Stomach (tissue), 9 donors: ENCODE data around the gene NAGPA. TPM values are rescaled to one million over a fixed set of nuclear protein-coding genes. Genes with fewer than 3 reads are reported as not detected.
"Not testable (repeated sequence)": the region's sequence is repeated elsewhere in the genome, so short reads cannot be mapped to it uniquely, and the experiment has no call there.

Experiments used
- DNase-seq, 2 donors: peaks; one replicate each; pipeline versions ENCODE4 v3.0.0 to v3.0.0-alpha.2; 2013 to 2019
- H3K27ac ChIP-seq, 5 donors: fragments of 200-600 bp in 4 of 5; sonication (generic) in 4 of 5; one replicate each; pipeline ENCODE4 v1.5.1; 2013 to 2019; ENCODE audit warnings: mild to moderate bottlenecking in 1 of 5, moderate library complexity in 1 of 5
- H3K27me3 ChIP-seq, 3 donors: fragments of 200-600 bp; sonication (generic); one replicate each; pipeline ENCODE4 v1.5.1; 2017 to 2019; ENCODE audit warnings: mixed run types in 1 of 3
- H3K36me3 ChIP-seq, 4 donors: fragments of 200-600 bp; sonication (generic); 1 replicate in 3 of 4; 2 replicates in 1 of 4; pipeline ENCODE4 v1.5.1; 2016 to 2019
- H3K4me1 ChIP-seq, 4 donors: fragments of 200-600 bp; sonication (generic); one replicate each; pipeline ENCODE4 v1.5.1; 2016 to 2019
- H3K4me3 ChIP-seq, 4 donors: fragments of 200-600 bp; sonication (generic) in 3 of 4; one replicate each; pipeline ENCODE4 v1.5.1; 2016 to 2019; ENCODE audit warnings: mild to moderate bottlenecking in 1 of 4
- H3K9me3 ChIP-seq, 4 donors: fragments of 200-600 bp; sonication (generic); one replicate each; pipeline ENCODE4 v1.5.1; 2016 to 2019
- CTCF ChIP-seq, 7 experiments: fragments of 450-650 bp in 4 of 7; fragments of 200-600 bp in 3 of 7; sonication (generic) in 3 of 7; IDR thresholded peaks; one replicate each; pipeline ENCODE4 v1.5.1; 2016 to 2019; ENCODE audit warnings: antibody characterized with exemption in 7 of 7, control low read depth in 2 of 7, mild to moderate bottlenecking in 1 of 7
- EP300 ChIP-seq: sonication (generic); formaldehyde crosslinking; IDR thresholded peaks from one replicate; pipeline ENCODE4 v1.6.1; 2017; ENCODE audit warnings: antibody characterized with exemption
- POLR2A ChIP-seq, 4 donors: fragments of 450-650 bp; IDR thresholded peaks; one replicate each; pipeline ENCODE4 v1.6.1; 2016; ENCODE audit warnings: antibody characterized with exemption in 4 of 4, control low read depth in 2 of 4, mild to moderate bottlenecking in 1 of 4, moderate library complexity in 1 of 4
- POLR2AphosphoS5 ChIP-seq, 3 donors: sonication (generic); formaldehyde crosslinking; IDR thresholded peaks; one replicate each; pipeline ENCODE4 v1.6.1; 2016; ENCODE audit warnings: antibody characterized with exemption in 3 of 3
- WGBS, 5 donors: extraction: QIAGEN DNeasy Blood & Tissue Kit in 3 of 5; methylation state at CpG; one replicate each; pipeline versions ENCODE4 v1.1.5 to v1.1.7; 2013 to 2018; 5-methylcytosine and 5-hydroxymethylcytosine counted together
- intact Hi-C: fragments of 100-400 bp; cut with DNase I; formaldehyde crosslinking; loops from one replicate; pipeline ENCODE4 v1.15.1; 2023; ENCODE audit warnings: low total_unique reads
- polyA plus RNA-seq, 3 donors: library from polyadenylated mRNA; stranded (reverse); fragments of 200-250 nt; gene quantifications; one replicate each; pipeline ENCODE4 v1.2.3, GENCODE V29; 2013
- total RNA-seq, 5 donors: library from RNA; depleted of rRNA; stranded (reverse); fragments of >200 nt; gene quantifications; one replicate each; pipeline versions ENCODE4 v1.1.0 to v1.2.3, GENCODE V29; 2014 to 2016
- donor health status: healthy with polysubstance abuse.
- donor health status: Bipolar disorder and iron deficiency.
- donor health status: healthy.

Gene NAGPA
- total and polyA plus RNA-seq, 8 donors: 10.0 to 139 (median 24.2) TPM

GRCh38 chr16:5046914-5047313 is 13.2 kb upstream of the NAGPA start:
- H3K4me1 ChIP-seq: no peaks in the 10 kb centered on the region
- DNase-seq: no peak
- no peaks in the 10 kb centered on the region for H3K27me3 ChIP-seq
- no peaks in the 10 kb centered on the region for H3K9me3 ChIP-seq
- no peak overlapping the region for H3K4me3 ChIP-seq
- TF ChIP-seq POLR2AphosphoS5 (IDR thresholded peaks at IDR 0.05) (no peak), EP300 (no peak), POLR2A (IDR thresholded peaks at IDR 0.05) (no peak), CTCF (IDR thresholded peaks at IDR 0.05) (no peak)
- intact Hi-C loops: no loop called here
- peaks cover 0 to 53% (median 40%) of the 10 kb centered on the region in 4 donors for H3K36me3 ChIP-seq
- H3K27ac ChIP-seq: no peak overlapping the region
- WGBS, 5 donors: 71 to 90% (median 86%) methylated on average over 2 of the region's 2 CpGs

- intact Hi-C loops: no loop called here
- Histone ChIP-seq H3K36me3 (peaks cover 0 to 53% (median 40%) of the 10 kb centered on the region in 4 donors), H3K27ac (no peak overlapping the region), H3K27me3 (no peaks in the 10 kb centered on the region), H3K9me3 (no peaks in the 10 kb centered on the region), H3K4me3 (no peak overlapping the region), H3K4me1 (no peaks in the 10 kb centered on the region)
- no peak for DNase-seq
- WGBS, 5 donors: 84 to 93% (median 89%) methylated on average over 9 to 10 of the region's 10 CpGs
- TF ChIP-seq CTCF (IDR thresholded peaks at IDR 0.05) (no peak), POLR2A (IDR thresholded peaks at IDR 0.05) (no peak), POLR2AphosphoS5 (IDR thresholded peaks at IDR 0.05) (no peak), EP300 (no peak)
These were observed 11.9 kb upstream of the NAGPA start for GRCh38 chr16:5045499-5046115.

DNA sequence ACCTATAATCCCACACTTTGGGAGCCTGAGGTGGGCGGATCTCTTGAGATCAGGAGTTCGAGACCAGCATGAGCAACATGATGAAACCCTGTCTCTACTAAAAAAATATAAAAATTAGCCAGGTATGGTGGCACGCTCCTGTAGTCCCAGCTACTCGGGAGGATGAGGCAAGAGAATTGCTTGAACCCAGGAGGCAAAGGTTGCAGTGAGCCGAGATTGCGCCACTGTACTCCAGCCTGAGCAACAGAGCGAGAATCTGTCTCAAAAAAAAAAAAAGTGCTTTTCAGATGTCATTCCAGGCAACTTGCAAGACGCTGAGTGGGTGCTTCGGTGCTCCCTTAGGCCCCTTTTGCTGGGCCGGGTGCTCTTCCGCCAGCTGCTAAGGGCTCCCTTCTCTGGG is 10.8 kb upstream of the NAGPA start:
- H3K4me1 ChIP-seq, H3K4me3 ChIP-seq, H3K27ac ChIP-seq, intact Hi-C loops, DNase-seq, H3K27me3 ChIP-seq, H3K9me3 ChIP-seq: not testable (repeated sequence)
- H3K36me3 ChIP-seq: peaks cover 0 to 53% (median 40%) of the 10 kb centered on the region in 4 donors
- WGBS, 5 donors: 89 to 96% (median 94%) methylated on average over 11 of the region's 11 CpGs

DNA sequence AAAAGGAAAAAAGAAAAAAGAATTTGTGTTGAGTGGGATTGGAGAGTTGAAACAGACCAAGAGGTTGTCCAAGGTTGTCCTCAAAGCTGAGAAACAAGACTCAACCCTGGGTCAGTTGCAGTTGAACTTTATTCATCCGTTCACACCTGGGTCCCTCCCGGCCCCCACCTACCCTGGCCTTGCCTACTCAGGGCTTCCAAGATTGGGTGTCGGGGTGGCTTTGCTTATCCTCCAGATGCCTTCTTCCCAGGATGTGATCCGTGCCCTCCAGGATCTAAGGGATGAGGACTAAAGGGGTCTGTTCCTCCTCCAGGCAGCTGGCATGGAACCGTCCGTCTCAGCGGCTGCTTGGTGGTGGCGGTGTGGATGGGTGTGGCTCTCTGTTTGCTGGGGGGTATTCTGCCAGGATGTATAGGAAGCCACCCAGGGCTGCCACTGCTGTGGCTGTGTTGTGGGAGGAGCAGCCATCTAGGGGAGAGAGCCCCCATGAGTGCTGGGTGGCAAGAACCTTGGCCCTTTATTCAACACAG is 10.3 kb upstream of the NAGPA start:
- DNase-seq: no peak

More for the DNA sequence above, 10.3 kb upstream of the NAGPA start:
- no peaks in the 10 kb centered on the region for H3K4me1 ChIP-seq
- WGBS, 5 donors: 83 to 94% (median 89%) methylated on average over 8 of the region's 8 CpGs
- H3K36me3 ChIP-seq: peaks cover 0 to 53% (median 40%) of the 10 kb centered on the region in 4 donors
- H3K27me3 ChIP-seq: no peaks in the 10 kb centered on the region
- H3K4me3 ChIP-seq: no peak overlapping the region
- no peaks in the 10 kb centered on the region for H3K9me3 ChIP-seq
- no peak overlapping the region for H3K27ac ChIP-seq
- intact Hi-C loops: no loop called here
- TF ChIP-seq POLR2AphosphoS5 (IDR thresholded peaks at IDR 0.05) (no peak), EP300 (no peak), POLR2A (IDR thresholded peaks at IDR 0.05) (no peak), CTCF (IDR thresholded peaks at IDR 0.05) (no peak)
